ENCODE results near the gene MLH3. TPM values are rescaled to one million over a fixed set of nuclear protein-coding genes. Genes with fewer than 3 reads are reported as not detected.
A peak's percentile ranks its signal among the peaks of the same experiment; 100 is the strongest.

Gene MLH3
- total RNA-seq, 2 experiments from 2014 or later = 17.0 to 17.3 TPM

DNA sequence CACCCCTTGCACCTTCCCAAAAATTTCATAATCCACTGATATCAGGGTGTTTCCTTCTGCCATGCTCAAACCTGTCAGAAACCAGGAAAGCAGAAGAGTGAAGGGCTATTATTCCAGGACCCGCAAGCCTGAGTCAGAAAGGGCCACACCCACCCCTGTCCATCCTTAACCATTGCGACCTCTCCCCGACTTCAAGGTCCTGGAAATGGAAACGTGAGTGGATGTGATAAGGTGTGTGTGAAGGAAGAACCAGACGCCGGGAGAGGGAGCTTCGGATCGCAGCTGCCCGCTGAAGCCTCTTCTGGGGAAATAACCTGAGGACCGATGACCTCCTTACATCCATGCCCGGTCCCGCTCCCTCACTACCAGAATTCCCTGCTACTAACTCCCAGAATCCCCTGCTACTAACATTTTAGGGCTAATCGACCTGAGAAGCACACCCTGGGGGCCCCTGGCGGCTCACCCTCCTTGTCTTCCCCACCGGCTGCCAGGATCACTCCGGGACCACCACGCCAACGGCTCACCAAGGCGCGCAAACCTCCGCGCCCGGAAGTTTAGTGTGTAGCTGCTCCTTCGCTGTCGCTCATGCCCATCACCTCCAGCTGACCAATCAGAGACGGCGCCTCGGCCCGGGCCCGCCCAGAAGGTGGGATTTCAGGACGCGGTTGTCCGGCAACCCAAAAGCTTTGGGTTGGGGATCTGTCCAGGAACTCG, 12.4 kb upstream of the MLH3 start, which contains the start of gene ACYP1:
Gene ACYP1, minus strand, starts transcription at position 534 of the 714 bp plus-strand sequence. Its CDS starts 471 bp downstream, at position 63.
- peaks cover 27% of the 10 kb centered on the region for H3K36me3 Mint-ChIP-seq (ENCODE audit: low read depth)
- ChIA-PET CTCF (interaction anchor here (0.5 to 2.4 kb wide), 10 partner anchors 8 to 301 kb away, joined by 3 to 9 read pairs (median 3); no protein-coding TSS in a partner anchor), POLR2A (no interaction called here)
- peak within 1 kb of the TSS; percentile 97 for H3K27ac Mint-ChIP-seq
- DNase-seq = peak; percentile 91
- peak within 1 kb of the TSS; percentile 99 for H3K4me3 Mint-ChIP-seq
- no peaks in the 10 kb centered on the region for H3K27me3 Mint-ChIP-seq
- H3K9me3 Mint-ChIP-seq = no peaks in the 10 kb centered on the region
- peaks cover 50% of the 10 kb centered on the region for H3K4me1 Mint-ChIP-seq

DNA sequence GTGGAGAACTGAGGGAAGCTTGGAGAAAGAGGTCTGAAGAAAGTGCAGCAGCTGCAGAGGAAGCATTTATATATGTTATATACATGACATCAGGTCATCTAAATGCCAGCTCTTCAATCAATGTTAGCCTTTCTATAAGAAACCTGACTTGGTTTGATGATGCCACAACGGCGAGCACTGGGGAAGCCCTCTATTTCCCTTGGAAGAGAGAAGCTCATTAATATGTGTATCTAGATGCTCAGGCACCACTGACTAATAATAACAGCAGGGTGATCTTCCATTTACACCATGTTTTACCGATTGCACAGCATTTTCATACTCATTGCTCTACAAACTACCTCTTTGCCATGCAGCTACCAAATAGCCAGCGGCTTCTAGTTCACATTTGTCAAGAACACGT, 11.7 kb upstream of the MLH3 start:
- Mint-ChIP-seq H3K27me3 (no peaks in the 10 kb centered on the region), H3K4me3 (peak overlapping the region; percentile 99), H3K27ac (peak overlapping the region; percentile 97), H3K9me3 (no peaks in the 10 kb centered on the region), H3K4me1 (peaks cover 51% of the 10 kb centered on the region), H3K36me3 (ENCODE audit: low read depth) (peaks cover 30% of the 10 kb centered on the region)
- ChIA-PET CTCF (interaction anchor here (0.8 to 2.4 kb wide), 5 partner anchors 8 to 300 kb away, joined by 3 to 9 read pairs (median 3); partner anchors contain the start of gene YLPM1), POLR2A (no interaction called here)
- no peak for DNase-seq

DNA sequence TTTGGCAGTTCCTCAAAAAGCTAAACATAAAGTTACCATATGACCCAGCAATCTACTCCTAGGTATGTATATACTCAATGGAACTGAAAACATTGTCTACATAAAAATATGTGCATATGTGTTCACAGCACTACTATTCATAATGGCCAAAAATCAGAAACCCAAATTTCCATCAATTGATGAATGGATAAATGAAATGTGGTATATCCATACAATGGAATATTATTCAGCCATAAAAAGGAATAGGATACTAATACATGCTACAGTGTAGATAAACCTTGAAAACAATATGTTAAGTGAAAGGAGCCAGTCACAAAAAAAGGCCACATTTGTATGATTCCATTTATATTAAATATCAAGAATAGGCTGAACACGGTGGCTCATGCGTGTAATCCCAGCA, 9.2 kb upstream of the MLH3 start:
- DNase-seq = no peak
- no peak overlapping the region for H3K27ac Mint-ChIP-seq
- H3K9me3 Mint-ChIP-seq = no peaks in the 10 kb centered on the region
- ChIA-PET POLR2A (interaction anchor here (0.6 kb wide), 1 partner anchor 9 kb away, joined by 3 read pairs; the partner anchor contains the start of gene ZC2HC1C), CTCF (no interaction called here)
- no peaks in the 10 kb centered on the region for H3K27me3 Mint-ChIP-seq
- H3K4me1 Mint-ChIP-seq = peaks cover 63% of the 10 kb centered on the region
- H3K36me3 Mint-ChIP-seq (ENCODE audit: low read depth) = peaks cover 48% of the 10 kb centered on the region
- H3K4me3 Mint-ChIP-seq = no peak overlapping the region

DNA sequence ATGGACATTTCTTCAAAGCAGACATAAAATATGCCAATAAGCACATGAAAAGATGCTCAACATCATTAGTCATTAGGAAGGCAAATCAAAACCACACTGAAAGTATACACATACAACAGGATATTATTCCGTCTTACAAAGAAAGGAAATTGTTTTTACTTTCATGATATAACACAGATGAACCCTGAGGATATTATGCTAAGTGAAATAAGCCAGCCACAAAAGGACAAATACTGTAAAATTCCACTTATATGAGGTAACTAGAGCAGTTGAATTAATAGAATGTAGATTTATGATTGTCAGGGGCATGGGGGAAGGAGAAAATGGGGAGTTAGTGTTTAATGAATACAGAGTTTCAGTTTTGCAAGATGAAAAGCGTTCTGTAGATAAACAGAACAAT, 8.4 kb upstream of the MLH3 start:
- H3K4me1 Mint-ChIP-seq = peaks cover 62% of the 10 kb centered on the region
- ChIA-PET CTCF (interaction anchor here (0.6 kb wide), 1 partner anchor 337 kb away, joined by 3 read pairs; no protein-coding TSS in a partner anchor), POLR2A (no interaction called here)
- H3K9me3 Mint-ChIP-seq = no peaks in the 10 kb centered on the region
- H3K27ac Mint-ChIP-seq = no peak overlapping the region
- no peak overlapping the region for H3K4me3 Mint-ChIP-seq
- no peaks in the 10 kb centered on the region for H3K27me3 Mint-ChIP-seq
- DNase-seq = no peak
- H3K36me3 Mint-ChIP-seq (ENCODE audit: low read depth) = peaks cover 52% of the 10 kb centered on the region

DNA sequence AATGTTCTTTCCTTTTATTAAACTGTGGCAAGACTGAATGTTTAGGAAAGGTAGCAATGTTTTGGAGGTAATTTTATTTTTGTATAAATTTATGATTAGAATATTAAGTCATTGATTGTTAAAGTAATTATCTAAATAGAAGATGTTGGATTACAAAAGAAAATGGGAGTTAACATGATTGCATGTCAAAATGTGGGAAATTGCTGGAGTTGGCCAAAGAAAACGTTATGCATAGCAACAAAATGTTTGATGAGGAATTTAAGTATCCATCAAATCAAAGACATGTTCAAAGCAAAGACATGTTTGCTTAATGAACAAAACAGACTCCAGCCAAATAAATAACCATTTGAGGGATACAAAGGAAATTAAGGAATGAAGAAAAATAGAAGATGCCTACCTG, 3.2 kb upstream of the MLH3 start:
- ChIA-PET POLR2A (no interaction called here), CTCF (no interaction called here)
- Mint-ChIP-seq H3K9me3 (no peaks in the 10 kb centered on the region), H3K4me3 (no peak overlapping the region), H3K36me3 (ENCODE audit: low read depth) (peaks cover 60% of the 10 kb centered on the region), H3K4me1 (peaks cover 61% of the 10 kb centered on the region), H3K27me3 (no peaks in the 10 kb centered on the region), H3K27ac (no peak overlapping the region)
- no peak for DNase-seq

DNA sequence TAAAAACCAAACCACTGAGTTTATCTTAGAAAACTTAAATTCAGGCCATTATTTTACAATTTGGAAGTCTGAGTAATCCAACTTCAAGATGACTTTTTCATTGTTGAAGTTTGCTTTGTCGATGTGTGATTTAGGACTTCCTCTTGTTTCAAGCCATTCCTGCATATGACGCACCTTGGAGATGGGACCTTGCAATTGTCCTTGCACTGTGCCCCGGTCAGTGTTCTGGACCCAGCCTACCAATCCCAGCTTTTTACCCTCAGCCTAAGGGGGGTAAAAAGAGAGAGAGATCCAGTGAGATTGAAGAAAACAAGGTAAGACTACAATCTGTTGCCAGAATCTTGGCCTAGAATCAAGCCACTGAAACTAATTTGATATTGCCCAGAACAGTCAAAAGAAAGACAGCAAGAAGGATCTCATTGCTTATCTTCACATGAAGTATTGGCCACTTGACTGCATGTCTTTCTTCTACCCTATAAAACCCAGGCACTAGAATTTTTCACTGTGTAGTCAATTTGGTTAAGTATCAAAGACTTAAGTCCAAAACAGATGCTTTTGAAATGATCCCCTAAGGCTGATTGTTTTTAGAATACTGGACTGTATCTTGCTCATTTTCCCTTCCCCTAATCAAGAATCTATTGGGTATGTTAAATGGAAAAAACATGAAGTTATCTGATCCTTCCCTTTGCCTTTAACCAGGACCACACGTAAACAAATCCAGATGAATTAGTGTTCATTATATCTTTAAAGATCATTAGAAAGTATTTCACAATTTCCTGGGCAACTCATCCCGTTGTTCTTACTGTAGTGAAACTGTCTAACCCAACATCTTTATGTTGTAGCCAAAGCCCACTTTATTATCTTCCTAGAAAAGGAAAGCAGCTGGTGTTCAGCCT, 2.4 kb upstream of the MLH3 start:
- POLR2A ChIA-PET = no interaction called here
- H3K4me1 Mint-ChIP-seq = peaks cover 58% of the 10 kb centered on the region
- H3K9me3 Mint-ChIP-seq = no peaks in the 10 kb centered on the region
- no peak for DNase-seq
- CTCF ChIA-PET = no interaction called here
- no peaks in the 10 kb centered on the region for H3K27me3 Mint-ChIP-seq
- H3K4me3 Mint-ChIP-seq = no peak overlapping the region
- H3K27ac Mint-ChIP-seq = no peak overlapping the region
- H3K36me3 Mint-ChIP-seq (ENCODE audit: low read depth) = peaks cover 62% of the 10 kb centered on the region

DNA sequence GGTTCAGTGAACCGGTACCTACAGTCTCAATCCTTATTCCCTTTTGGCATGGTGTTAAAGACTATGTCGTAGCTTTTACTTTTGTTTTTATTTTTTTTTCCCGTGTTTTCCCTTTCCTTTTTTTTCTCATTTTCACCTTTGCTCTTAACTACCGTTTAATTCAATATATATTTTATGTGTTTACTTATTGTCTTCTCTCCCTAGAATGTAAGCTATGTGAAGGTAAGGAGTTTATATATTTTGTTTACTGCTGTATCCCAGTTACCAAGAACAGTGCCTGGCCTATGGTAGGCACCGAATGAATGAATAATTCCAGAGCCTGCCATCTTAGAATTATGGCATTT, 261 bp upstream of the MLH3 start:
- Mint-ChIP-seq H3K27me3 (no peaks in the 10 kb centered on the region), H3K27ac (peak overlapping the region; percentile 93), H3K4me1 (peaks cover 69% of the 10 kb centered on the region), H3K4me3 (peak overlapping the region; percentile 86), H3K9me3 (no peaks in the 10 kb centered on the region), H3K36me3 (ENCODE audit: low read depth) (peaks cover 62% of the 10 kb centered on the region)
- ChIA-PET CTCF (interaction anchor here (0.6 to 1.3 kb wide), 5 partner anchors 11 to 889 kb away, joined by 3 to 4 read pairs (median 3); partner anchors contain the start of gene ACYP1), POLR2A (interaction anchor here (0.6 kb wide), 1 partner anchor 11 kb away, joined by 6 read pairs; no protein-coding TSS in a partner anchor)
- DNase-seq = no peak

DNA sequence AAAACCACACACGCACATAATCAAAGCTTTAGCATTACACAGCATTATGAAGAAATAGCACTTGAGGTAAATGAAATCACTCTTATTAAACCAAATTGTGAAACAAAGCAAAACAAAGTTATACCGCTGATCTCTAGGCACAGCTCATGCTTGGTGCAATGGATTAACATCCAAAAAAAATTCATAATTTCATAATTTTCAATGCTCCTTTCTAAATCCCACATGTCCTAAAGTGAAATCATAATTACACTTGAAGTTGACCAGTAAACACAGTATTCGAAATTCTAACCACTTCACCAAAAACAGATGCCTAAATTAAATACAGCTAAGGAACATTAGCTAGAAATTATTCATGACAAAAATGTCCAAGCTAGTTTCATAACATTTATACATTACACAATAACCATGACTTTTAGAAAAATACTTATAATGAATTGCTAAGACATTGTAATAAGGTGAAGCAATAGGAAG, 1.5 kb downstream of the MLH3 start:
- H3K27me3 Mint-ChIP-seq = no peaks in the 10 kb centered on the region
- no peaks in the 10 kb centered on the region for H3K9me3 Mint-ChIP-seq
- no peak for DNase-seq
- no peak overlapping the region for H3K27ac Mint-ChIP-seq
- peaks cover 52% of the 10 kb centered on the region for H3K36me3 Mint-ChIP-seq (ENCODE audit: low read depth)
- H3K4me3 Mint-ChIP-seq = peak overlapping the region; percentile 75
- POLR2A ChIA-PET = no interaction called here
- CTCF ChIA-PET = interaction anchor here (0.7 to 2.9 kb wide), 4 partner anchors 12 to 252 kb away, joined by 4 to 9 read pairs (median 6); partner anchors contain the start of gene ACYP1
- peaks cover 72% of the 10 kb centered on the region for H3K4me1 Mint-ChIP-seq

DNA sequence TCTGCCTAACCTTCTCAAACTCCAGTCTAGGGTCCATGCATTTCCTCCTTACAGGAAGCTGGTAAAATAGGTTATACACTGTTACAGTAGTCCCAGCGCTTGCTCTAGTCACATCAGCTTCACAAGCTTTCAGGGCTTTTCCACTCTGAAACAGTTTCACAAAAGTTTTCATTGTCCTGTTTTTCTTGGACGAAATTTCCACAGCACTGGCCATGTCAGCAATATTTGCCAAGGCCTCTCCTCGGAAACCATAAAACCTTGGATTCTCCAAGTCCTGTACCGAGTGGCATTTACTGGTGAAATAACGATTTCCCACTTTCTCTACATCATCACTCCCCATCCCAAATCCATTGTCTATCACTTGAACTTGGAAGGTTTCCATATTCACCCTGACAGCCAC, 2.1 kb downstream of the MLH3 start:
- DNase-seq = no peak

DNA sequence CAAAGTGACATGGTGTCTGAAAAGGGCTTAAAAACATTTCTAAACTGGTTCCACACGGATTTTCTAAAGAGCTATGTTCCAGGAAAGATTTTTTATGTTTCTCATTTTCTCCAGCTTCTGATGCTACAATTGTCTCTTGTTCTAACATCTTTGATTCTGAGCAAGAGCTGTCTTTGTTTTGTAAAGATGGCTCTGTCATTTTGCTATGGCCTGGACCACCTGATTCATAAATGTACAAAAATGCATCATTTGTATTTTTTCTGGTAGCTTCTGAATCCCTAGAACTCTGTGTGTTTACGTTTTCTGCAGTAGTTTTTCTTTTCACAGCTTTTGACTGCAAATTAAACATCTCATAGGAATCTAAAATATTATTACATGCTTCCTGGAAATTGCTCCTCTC, 3.2 kb downstream of the MLH3 start:
- H3K4me3 Mint-ChIP-seq = no peak overlapping the region
- no peaks in the 10 kb centered on the region for H3K9me3 Mint-ChIP-seq
- peaks cover 66% of the 10 kb centered on the region for H3K4me1 Mint-ChIP-seq
- H3K36me3 Mint-ChIP-seq (ENCODE audit: low read depth) = peaks cover 44% of the 10 kb centered on the region
- CTCF ChIA-PET = no interaction called here
- H3K27ac Mint-ChIP-seq = no peak overlapping the region
- POLR2A ChIA-PET = no interaction called here
- DNase-seq = no peak
- no peaks in the 10 kb centered on the region for H3K27me3 Mint-ChIP-seq

More for the DNA sequence above, 2.1 kb downstream of the MLH3 start:
- Mint-ChIP-seq H3K4me3 (no peak overlapping the region), H3K4me1 (peaks cover 74% of the 10 kb centered on the region), H3K9me3 (no peaks in the 10 kb centered on the region), H3K27ac (no peak overlapping the region), H3K27me3 (no peaks in the 10 kb centered on the region), H3K36me3 (ENCODE audit: low read depth) (peaks cover 48% of the 10 kb centered on the region)
- ChIA-PET POLR2A (no interaction called here), CTCF (interaction anchor here (1.1 to 2.9 kb wide), 3 partner anchors 15 to 252 kb away, joined by 4 to 9 read pairs (median 7); partner anchors contain the start of gene ACYP1)

DNA sequence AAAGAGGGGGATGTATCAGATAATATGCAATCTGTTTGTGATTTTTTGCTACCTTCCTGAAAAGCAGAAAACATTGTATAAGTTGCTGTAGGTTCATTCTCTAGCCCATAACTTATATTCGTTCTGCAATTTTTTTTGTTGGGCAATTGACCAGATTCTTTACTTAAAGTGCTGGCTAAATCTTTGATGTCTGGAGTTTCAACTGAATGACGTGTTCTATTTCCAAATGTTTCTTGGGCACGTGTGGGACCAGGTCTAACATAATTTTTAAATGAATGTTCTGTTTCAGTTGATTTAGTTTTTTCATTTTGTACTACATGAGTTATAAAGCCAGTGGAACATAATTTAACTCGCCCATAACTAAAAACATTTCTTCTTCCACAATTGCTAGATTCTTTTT, 3.8 kb downstream of the MLH3 start:
- DNase-seq = no peak
- Mint-ChIP-seq H3K36me3 (ENCODE audit: low read depth) (peaks cover 39% of the 10 kb centered on the region), H3K27me3 (no peaks in the 10 kb centered on the region), H3K27ac (no peak overlapping the region), H3K4me3 (no peak overlapping the region), H3K4me1 (peaks cover 60% of the 10 kb centered on the region), H3K9me3 (no peaks in the 10 kb centered on the region)
- ChIA-PET POLR2A (no interaction called here), CTCF (no interaction called here)

DNA sequence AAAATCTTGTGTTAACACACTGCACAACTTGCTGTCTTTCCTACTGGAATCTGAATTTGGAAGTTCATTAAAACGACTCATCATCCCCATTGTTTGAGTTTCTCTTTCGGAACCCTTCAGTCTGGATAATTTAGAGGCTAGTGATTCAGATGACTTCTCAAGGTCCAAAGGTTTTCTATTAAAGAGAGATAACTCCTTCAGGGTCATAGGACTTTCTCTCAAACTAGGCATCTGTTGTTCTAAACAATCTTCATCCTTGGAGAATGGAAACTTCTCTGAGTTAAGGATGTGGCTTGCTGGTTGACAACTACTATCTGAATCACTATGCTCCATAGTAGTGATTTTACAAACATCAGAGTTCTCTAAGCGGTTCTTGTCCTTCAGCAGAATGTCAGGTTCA, 4.4 kb downstream of the MLH3 start:
- Mint-ChIP-seq H3K4me1 (peaks cover 54% of the 10 kb centered on the region), H3K9me3 (no peaks in the 10 kb centered on the region), H3K27ac (no peak overlapping the region), H3K36me3 (ENCODE audit: low read depth) (peaks cover 35% of the 10 kb centered on the region), H3K27me3 (no peaks in the 10 kb centered on the region), H3K4me3 (no peak overlapping the region)
- no peak for DNase-seq
- ChIA-PET CTCF (no interaction called here), POLR2A (no interaction called here)

DNA sequence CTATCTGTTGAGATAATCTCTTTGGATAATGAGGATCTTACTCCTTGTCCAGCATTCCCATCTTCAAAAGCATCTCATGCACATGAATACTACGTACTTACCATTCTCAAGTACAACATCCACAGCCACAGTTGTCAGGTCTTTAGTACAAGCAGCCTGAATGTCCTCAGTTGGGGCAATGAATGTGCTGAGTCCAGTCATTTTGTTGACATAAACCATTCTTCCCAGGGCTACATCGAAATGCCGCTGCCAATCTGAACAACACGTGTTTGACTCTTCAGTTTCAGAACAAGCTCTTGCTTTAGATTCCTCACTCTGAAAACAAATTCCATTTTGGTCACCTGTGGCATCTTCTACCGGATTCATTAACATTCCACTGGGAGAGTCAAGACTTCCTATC, 5.0 kb downstream of the MLH3 start:
- Mint-ChIP-seq H3K4me3 (no peak overlapping the region), H3K4me1 (peaks cover 51% of the 10 kb centered on the region), H3K27me3 (no peaks in the 10 kb centered on the region), H3K36me3 (ENCODE audit: low read depth) (peaks cover 33% of the 10 kb centered on the region), H3K9me3 (no peaks in the 10 kb centered on the region), H3K27ac (no peak overlapping the region)
- ChIA-PET CTCF (no interaction called here), POLR2A (no interaction called here)
- no peak for DNase-seq
